Measurements from ENCODE around the gene ZNF761.
"Not testable (repeated sequence)": the region's sequence is repeated elsewhere in the genome, so short reads cannot be mapped to it uniquely, and the experiment has no call there.

The ZNF761 gene

DNA sequence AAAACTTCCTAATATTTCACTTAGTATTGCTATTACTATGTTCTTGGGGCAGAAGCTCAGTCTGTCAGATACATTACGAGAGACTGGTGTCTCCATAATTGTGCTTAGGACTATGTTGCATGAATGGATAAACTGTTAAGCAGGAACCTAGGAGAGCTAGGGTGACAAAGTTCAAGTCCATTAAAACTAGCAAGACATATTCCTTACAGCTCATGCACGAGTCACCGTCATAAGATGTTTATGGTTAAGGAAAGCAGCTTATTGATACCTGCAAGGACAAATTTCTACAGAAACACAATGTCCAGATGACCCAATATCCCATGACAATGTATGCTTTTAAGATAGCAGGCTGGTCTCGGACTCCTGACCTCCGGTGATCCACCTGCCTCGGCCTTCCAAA is 30.1 kb downstream of the ZNF761 start:
- DNase-seq = no peak

DNA sequence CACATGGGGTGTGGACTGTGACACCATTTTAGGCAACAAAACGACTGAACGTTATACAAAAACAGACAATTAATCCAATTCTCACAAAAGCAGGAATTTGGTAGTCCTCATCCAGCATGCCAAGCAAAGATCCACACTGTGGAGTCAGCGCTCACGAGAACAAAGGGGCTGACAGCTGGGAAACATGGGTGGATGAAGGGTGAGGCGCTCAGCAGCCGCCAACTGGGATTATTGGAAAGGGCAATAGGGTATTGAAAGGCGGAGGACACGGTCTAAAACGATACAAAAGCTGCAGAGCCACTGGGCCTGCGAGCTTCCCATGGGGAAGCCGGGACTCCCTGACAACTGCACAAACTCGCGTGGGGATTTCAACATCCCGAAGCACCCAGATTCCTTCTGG is 31.1 kb downstream of the ZNF761 start:
- no peak for DNase-seq

DNA sequence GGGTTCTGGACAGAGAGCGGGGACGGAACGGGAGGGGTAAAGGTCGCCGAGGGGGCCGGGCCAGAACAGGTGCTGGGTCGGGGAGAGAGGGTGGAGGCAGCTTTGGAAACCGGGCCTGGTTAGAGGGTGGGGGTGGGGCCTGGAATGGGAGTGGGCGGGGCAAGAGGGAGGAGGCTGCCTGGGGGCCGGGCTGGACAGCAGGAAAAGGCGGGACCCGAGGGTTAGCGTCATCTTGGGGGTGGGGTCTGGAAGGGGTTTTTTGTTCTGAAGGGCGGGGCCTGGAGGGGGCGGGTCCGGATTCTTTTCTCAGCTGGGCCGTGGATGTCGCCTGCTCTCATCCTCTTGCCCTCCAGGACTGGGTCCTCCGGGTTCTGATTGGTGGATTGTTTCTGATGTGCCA is 31.5 kb downstream of the ZNF761 start:
- DNase-seq = peak in 1 of 2 experiments; percentile 44

DNA sequence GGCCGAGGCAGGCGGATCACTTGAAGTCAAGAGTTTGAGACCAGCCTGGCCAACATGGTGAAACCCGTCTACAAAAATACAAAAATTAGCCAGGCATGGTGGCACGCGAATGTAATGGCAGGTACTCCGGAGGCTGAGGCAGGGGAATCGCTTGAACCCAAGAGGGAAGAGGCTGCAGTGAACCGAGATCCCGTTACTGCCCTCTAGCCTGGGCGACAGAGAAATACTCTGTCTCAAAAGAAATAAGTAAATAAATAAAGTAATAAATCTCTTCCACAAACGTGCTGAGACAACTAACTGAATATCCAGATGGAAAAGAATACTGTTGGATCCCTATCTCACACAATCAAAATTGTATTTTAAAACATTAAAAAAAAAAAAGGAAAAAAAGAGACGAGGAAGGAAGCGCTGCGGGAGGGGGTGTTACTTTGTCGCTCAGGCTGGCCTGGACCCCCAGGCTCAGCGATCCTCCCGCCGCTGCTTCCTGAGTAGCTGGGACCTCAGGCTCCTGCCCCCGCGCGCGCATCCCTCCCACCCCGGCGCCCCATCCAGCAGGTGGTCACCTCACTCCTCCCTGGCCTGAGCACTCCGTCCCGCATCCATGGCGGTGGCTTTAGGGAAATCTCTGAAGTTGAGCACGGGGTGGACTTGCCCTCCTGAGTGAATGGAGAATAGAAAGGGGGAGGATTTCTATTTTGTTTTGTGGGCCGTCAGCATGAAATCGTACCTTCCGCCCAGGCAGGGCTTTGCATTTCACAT is 35.1 kb downstream of the ZNF761 start:
- peak in 1 of 2 experiments; percentile 31 for DNase-seq

DNA sequence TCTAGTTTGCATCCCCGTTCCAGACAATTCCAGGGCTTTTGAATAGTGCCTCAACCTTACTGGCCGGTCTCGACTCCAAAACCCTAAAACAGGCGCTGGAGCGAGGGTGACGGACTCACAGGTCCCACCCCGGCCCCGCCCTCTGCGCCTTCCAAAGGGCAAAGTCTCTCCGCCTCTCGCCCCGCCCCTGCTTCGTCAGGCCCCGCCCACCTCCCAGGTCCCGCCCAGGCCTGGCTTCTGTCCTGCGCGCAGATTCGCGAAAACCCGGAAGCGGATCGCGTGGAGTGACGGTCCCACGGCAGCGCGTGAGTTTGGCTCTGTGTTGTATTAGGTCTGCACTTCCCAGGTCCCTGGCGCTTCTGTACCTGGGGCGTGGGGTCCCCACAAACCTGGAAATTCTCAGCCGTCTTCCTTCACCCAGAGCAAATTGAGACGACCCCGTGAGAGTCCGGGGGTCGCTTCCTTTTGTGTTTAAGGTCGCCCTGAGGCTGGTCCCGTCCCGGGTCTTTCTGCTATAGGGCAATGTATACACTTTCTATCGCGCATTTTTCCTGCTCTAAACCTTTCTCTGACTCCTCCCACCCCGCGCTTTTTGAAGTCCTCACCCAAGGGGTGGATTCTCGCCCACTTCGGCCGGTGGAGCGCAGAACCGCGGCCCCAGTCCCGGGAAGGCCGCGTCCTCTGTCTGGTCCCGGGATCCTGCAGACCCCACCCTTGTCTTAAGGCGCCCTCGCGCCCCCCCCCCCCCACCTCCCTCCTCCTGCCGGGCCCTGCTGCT is 35.9 kb downstream of the ZNF761 start, which contains the start of gene ZNF813:
Gene ZNF813, plus strand, starts transcription at position 249 of the 778 bp plus-strand sequence. CDS start 16,090 bp downstream, outside the sequence.
- peak; percentile 81 to 97 for DNase-seq

DNA sequence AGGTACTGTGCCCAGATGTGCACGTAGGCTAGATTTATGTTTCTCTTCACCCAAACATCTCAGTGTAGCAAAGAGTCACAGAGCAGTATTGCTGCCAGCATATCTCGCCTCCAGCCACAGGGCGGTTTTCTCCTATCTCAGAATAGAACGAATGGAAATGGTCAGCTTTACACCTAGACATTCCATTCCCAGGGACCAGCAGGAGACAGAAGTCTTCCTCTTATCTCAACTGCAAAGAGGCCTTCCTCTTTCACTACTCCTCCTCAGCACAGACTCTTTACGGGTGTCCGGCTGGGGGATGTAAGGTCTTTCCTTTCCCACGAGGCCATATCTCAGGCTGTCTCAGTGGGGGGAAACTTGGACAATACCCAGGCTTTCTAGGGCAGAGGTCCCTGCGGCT is 36.8 kb downstream of the ZNF761 start:
- not testable (repeated sequence) for DNase-seq

DNA sequence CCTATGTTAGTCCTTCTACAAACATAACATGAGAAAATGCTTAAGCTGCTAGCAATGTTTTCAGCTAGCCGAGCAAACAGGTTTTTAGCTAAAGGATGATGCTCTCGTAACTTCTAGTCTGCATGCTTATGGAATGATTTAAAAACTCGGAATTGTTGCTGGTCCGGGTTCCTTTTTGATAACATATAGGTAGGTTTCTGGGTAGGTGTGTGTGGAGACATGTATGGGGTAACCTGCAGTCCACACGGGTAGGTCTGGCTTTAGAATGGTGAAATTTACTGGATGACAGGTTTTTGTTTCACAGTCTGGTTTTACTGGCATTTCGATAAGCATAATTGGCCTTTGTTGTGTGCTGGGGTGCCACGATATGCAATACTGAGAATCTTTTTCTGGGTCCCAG is 40.1 kb downstream of the ZNF761 start:
- DNase-seq = no peak

DNA sequence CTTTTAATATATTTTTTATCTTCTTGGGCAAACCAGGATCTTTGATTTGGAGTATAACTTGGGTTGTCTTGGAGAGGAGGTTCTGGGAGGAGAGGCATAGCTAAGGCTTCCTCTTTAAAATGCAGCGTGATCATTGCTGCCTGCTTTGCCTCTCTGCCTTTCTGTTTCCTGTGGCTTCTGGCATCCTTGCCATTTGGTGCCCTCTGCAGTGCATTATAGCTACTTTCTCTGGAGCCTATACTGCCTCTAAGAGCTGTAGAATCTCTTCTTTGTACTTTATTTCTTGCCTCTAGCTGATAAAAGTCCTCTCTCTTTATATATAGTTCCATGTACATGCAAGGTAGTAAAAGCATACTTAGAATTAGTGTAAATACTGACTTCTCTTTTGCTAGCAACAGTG is 43.0 kb downstream of the ZNF761 start:
- DNase-seq = not testable (repeated sequence)

DNA sequence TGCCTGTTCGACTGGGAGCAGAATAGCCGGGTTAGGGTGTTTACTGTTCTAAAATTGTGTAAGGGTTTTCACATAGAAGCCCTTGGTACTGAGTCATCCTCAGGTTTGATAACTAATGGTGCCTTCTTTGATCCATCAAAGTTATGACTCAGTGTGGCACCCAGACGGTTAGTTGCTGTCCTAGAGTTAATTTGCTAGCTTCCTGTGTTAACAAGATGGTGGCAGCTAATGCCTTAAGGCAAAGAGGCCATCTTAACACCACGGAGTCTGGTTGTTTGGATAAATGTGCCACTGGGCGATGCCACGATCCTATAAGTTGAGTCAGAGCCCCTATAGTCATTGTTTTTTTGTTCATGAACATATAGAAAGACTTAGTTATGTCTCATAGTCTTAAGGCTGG is 43.7 kb downstream of the ZNF761 start:
- DNase-seq = not testable (repeated sequence)

DNA sequence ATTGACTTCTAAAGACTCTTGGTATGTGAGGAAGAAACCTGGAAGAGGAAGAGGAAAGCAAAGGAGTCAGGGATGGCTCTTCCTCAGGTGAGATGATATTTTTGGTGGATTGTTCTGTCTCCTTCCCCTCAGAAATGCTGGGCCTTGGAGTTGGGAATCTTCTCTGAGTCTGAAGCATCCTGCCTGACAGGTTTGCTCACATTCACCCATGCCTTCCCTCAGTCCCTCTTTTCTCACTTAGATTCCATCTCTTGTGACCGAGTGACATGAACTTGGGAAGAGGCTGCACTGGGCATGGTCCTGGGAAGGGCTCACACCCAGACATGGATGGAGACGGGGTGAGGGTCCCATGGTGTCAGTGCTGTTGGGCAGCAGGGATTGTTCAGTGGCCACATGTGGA is 52.0 kb downstream of the ZNF761 start:
- DNase-seq = not testable (repeated sequence)

DNA sequence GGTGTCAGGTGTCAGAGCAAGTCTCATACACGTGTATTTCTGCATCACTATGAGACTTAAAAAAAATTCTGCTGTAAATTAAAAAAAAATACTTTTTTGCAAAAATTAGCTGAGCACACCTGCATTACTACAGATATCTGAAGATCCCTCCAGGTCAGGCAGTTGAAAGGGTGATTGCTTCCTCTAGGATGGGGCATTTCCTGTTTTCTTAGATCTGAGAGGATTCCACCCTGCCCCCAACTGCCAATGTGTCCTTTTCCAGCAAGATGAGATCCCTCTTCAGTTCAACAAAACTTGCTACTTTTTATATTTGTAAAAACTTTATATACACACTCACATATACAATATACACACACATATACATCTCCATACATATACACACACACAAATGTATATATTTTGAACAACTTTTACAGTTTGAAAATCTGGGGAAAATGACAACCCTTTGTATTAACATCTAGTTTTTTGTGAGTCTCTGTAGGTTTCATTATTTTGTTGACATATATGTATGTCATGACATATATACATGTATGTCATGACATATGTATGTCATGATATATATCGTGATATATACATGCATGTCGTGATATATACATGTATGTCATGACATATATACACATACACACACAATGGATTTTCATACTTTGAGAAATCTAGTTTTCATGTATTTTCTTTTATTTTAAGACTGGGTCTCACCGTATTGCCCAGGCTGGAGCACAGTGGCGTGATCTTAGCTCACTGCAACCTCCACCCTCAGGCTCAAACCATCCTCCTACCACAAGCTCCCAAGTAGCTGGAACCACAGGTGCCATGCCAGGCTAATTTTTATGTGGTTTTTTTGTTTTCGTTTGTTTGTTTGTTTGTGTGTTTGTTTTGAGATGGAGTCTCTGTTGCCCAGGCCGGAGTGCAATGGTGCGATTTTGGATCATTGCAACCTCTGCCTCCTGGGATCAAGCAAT is 53.5 kb downstream of the ZNF761 start:
- no peak for DNase-seq

DNA sequence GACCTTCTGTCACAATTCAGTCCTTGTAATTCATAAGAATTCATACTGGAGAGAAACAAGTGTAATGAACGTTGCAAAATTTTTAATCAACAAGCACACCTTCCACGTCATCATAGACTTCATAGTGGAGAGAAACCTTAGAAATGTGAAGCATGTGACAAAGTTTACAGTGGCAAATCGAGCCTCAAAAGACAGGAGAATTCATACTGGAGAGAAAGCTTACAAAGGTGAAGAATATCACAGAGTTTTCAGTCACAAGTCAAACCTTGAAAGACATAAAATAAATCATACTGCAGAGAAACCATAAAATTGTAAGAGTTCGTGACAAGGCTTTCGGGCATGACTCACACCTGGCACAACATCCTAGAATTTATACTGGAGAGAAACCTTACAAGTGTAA is 60.4 kb downstream of the ZNF761 start:
- no peak for DNase-seq

DNA sequence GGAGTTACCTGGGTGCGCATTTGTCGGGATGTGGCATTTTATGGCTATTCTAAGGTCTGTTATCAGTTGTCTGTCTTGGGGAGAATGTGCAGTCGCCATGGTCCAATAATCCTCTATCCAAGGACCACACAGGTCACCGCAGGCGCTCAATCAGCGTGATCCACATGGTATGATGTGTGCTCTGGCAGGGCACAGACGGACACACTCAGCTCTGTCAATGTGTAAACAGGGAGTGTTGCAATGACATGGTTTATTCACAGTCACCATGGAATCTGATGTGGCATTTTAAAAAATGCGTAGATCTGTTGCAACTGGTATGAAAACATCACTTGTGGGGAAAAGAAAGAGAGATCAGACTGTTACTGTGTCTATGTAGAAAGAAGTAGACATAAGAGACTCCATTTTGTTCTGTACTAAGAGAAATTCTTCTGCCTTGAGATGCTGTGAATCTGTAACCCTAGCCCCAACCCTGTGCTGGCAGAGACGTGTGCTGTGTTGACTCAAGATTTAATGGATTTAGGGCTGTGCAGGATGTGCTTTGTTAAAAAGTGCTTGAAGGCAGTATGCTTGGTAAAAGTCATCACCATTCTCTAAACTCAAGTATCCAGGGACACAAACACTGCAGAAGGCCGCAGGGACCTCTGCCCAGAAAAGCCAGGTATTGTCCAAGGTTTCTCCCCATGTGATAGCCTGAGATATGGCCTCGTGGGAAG is 65.7 kb downstream of the ZNF761 start:
- not testable (repeated sequence) for DNase-seq

DNA sequence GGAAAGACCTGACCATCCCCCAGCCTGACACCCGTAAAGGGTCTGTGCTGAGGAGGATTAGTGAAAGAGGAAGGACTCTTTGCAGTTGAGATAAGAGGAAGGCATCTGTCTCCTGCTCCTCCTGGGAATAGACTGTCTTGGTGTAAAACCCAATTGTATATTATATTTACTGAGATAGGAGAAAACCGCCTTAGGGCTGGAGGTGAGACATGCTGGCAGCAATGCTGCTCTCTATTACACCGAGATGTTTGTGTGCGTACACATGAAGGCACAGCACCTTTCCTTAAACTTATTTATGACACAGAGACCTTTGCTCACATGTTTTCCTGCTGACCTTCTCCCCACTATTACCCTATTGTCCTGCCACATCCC is 66.2 kb downstream of the ZNF761 start:
- not testable (repeated sequence) for DNase-seq

DNA sequence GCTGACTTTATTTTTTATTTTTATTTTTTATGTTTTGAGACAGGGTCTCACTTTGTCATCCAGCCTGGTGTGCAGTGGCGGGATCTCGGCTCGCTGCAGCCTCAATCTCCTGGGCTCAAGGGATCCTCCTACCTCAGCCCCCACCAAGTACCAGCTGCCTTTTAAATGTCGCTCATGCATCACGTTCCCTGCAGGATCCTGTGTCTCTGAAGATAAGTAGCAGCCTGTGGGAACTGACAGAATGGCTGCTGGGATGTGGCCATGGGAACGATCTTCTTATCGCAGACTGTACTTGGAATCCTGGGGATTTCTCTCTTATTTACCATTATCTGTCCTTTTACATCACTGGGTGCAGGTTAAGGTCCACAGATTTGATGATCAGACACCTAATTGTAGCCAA is 71.4 kb downstream of the ZNF761 start:
- peak in 1 of 2 experiments; percentile 20 for DNase-seq

DNA sequence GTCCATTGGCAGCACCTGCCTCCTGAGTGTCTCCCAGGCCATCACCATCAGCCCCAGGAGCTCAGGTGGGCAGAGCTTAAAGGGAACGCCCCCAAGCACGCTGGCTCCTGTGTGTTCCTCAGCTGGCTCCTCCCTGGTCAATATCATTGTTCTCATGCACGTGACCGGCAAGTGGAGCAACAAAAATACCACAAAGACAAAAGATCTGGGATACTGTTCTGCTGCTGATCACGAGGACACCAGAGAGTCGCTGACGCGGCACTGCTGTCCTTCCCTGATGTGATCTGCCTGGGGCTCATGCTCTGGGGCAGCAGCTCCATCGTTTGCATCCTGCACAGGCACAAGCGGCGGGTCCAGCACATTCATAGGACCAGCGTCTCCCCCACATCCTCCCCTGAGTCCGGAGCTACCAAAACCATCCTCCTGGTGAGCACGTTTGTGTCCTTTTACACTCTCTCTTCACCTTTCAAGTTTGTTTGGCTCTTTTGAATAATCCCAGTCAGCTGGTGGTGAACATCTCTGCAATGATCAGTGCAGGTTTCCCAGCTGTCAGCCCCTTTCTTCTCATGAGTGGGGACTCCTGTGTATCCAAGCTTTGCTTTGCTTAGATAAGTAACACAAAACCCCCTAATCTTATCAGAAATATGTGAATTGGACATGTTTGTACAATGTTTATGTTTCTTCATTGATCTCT is 72.0 kb downstream of the ZNF761 start:
- peak; percentile 19 to 32 for DNase-seq

DNA sequence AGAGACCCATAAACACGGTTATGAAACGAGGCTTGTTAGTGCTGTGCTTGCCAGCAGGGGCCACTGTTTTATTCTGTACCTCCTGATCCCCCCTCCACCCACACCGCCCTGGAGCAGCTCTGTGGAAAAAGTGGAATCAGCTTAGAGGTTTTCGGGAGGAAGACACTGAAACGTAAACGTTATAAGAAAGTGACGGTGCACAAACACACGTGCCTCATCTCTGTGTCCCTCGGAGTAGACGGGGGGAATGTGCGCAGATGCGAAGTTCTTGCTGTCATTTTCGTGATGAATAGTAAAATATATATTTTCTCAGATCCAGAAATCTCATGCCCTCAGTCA is 72.5 kb downstream of the ZNF761 start:
- DNase-seq = peak; percentile 40 to 74

DNA sequence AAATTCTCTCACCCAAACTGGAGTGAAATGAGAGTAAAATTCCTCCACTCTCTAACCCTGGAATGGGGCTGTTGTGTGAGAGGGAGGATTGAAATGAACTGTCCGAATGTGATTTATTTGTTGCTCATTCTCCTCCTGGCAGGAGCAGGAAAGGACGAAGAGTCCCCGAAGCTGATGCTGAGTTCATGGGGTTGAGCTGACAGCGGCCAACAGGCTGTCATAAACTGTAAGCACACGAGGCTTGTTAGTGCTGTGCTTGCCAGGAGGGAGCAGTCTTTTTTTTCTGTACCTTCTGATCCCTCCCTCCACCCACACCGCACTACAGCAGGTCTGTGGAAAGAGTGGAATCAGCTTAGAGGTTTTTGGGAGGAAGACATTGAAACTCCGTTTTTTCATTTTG is 73.1 kb downstream of the ZNF761 start:
- peak; percentile 15 to 42 for DNase-seq

DNA sequence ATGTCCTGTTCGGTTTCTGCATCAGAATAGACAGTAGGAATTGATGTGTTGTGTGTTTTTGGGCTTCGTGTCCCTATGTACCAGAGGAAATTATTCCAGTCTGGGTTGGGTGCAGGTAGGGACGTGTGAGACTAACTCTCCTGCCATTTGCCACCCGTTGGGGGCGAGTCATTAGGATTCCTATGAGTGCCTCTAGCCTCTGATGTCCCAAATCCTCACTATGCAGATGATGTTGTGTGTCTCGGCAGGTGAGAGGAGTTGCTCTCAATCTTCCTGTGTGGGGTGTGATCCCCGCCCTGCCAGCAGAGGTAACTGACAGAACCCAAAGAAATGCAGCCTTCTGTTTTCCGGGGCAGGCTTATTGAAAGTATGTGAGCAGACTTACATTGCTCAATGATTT is 74.9 kb downstream of the ZNF761 start:
- DNase-seq = no peak

All from NCI-H526 (cell line).